Panc1 (cell line): ENCODE measurements around the gene RGS6.
"Not testable (repeated sequence)": the region's sequence is repeated elsewhere in the genome, so short reads cannot be mapped to it uniquely, and the experiment has no call there.

Experiments
- POLR2AphosphoS5 ChIP-seq: IDR thresholded peaks from 2 replicates; pipeline ENCODE4 v1.6.1; 2012; ENCODE audit warnings: mild to moderate bottlenecking, low read depth, low read length, moderate library complexity
- SIN3A ChIP-seq: IDR thresholded peaks from 2 replicates; pipeline ENCODE4 v1.6.1; 2012; ENCODE audit warnings: low read depth, mild to moderate bottlenecking, low read length, moderate library complexity, borderline replicate concordance; ENCODE audit not compliant: insufficient read depth
- TF ChIP-seq, protein P1 (sequence below): fragments of 450-650 bp; IDR thresholded peaks from 2 replicates; pipeline ENCODE4 v1.5.1; 2017; ENCODE audit warnings: mild to moderate bottlenecking
- TF ChIP-seq, protein P2 (sequence below), 2 experiments: IDR thresholded peaks; 2 replicates each; pipeline ENCODE4 v1.6.1; 2011 to 2012; ENCODE audit warnings: low read depth in 2 of 2, control low read depth in 1 of 2, low read length in 1 of 2, mild to moderate bottlenecking in 1 of 2, moderate library complexity in 1 of 2; ENCODE audit not compliant: insufficient read depth in 1 of 2

DNA sequence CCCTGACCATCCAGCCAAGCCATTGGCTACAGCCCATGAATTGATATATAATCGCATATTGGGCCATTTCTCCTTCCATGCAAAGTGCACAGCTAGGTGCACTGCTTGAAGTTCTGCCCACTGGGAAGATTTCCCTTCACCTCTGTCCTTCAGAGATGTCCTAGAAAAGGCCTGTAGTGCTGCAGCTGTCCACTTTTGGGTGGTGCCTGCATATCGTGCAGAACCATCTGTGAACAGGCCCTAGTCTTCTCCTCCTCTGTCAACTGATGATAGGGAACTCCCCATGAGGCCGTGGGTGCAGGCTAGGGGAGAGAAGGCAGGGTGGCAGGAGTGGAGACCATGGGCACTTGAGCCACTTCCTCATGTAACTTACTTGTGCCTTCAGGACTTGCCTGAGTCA, 6.0 kb downstream of the RGS6 start:
- TF ChIP-seq, protein P1, sequence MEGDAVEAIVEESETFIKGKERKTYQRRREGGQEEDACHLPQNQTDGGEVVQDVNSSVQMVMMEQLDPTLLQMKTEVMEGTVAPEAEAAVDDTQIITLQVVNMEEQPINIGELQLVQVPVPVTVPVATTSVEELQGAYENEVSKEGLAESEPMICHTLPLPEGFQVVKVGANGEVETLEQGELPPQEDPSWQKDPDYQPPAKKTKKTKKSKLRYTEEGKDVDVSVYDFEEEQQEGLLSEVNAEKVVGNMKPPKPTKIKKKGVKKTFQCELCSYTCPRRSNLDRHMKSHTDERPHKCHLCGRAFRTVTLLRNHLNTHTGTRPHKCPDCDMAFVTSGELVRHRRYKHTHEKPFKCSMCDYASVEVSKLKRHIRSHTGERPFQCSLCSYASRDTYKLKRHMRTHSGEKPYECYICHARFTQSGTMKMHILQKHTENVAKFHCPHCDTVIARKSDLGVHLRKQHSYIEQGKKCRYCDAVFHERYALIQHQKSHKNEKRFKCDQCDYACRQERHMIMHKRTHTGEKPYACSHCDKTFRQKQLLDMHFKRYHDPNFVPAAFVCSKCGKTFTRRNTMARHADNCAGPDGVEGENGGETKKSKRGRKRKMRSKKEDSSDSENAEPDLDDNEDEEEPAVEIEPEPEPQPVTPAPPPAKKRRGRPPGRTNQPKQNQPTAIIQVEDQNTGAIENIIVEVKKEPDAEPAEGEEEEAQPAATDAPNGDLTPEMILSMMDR: not testable (repeated sequence)
- TF ChIP-seq SIN3A, POLR2AphosphoS5: not testable (repeated sequence)
- TF ChIP-seq, protein P2, sequence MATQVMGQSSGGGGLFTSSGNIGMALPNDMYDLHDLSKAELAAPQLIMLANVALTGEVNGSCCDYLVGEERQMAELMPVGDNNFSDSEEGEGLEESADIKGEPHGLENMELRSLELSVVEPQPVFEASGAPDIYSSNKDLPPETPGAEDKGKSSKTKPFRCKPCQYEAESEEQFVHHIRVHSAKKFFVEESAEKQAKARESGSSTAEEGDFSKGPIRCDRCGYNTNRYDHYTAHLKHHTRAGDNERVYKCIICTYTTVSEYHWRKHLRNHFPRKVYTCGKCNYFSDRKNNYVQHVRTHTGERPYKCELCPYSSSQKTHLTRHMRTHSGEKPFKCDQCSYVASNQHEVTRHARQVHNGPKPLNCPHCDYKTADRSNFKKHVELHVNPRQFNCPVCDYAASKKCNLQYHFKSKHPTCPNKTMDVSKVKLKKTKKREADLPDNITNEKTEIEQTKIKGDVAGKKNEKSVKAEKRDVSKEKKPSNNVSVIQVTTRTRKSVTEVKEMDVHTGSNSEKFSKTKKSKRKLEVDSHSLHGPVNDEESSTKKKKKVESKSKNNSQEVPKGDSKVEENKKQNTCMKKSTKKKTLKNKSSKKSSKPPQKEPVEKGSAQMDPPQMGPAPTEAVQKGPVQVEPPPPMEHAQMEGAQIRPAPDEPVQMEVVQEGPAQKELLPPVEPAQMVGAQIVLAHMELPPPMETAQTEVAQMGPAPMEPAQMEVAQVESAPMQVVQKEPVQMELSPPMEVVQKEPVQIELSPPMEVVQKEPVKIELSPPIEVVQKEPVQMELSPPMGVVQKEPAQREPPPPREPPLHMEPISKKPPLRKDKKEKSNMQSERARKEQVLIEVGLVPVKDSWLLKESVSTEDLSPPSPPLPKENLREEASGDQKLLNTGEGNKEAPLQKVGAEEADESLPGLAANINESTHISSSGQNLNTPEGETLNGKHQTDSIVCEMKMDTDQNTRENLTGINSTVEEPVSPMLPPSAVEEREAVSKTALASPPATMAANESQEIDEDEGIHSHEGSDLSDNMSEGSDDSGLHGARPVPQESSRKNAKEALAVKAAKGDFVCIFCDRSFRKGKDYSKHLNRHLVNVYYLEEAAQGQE (IDR thresholded peaks at IDR 0.05; ENCODE audit: insufficient read depth in 1 of 2, low read depth in 2 of 2, low read length in 1 of 2): not testable (repeated sequence)
